GM12878 (cell line): ENCODE data around the gene FHOD3. TPM values are rescaled to one million over a fixed set of nuclear protein-coding genes. Genes with fewer than 3 reads are reported as not detected.

Source experiments
- ATAC-seq: fragments of 200-7000 bp; cut with Tn5 transposase; 3 replicates; pipeline ENCODE4 v1.9.1; 2020; ENCODE audit warnings: mild to moderate bottlenecking, moderate library complexity
- BruUV-seq: library from RNA; stranded (reverse); fragments of 400-500 nt; replicated peaks from 2 replicates; lab custom pipeline; 2021; lab: Mats Ljungman, UMichigan
- CTCF ChIA-PET: fragments of 300-600 bp; sonication (Branson Sonifier 250); formaldehyde crosslinking; extraction: SDS; loops from one replicate; lab custom pipeline; 2021; ENCODE audit warnings: inconsistent platforms; lab: Yijun Ruan, JAX
- POLR2A ChIA-PET: fragments of 350-600 bp; formaldehyde crosslinking; extraction: SDS; loops from one replicate; lab custom pipeline; 2021; ENCODE audit warnings: inconsistent platforms; lab: Charles Lee
- RAD21 ChIA-PET: fragments of 300-600 bp; sonication (Branson Sonifier 250); formaldehyde crosslinking; loops from one replicate; lab custom pipeline; 2023; ENCODE audit warnings: antibody characterized with exemption; ENCODE audit not compliant: unreplicated experiment; lab: Charles Lee
- SMC1A ChIA-PET: fragments of 300-600 bp; sonication (Branson Sonifier 250); formaldehyde crosslinking; loops from one replicate; lab custom pipeline; 2023; ENCODE audit not compliant: unreplicated experiment, uncharacterized antibody; lab: Charles Lee
- DNase-seq: peaks from one replicate; pipeline ENCODE4 v3.0.0-alpha.2; 2011; ENCODE audit warnings: low read depth, low spot score
- FAIRE-seq: peaks from 3 replicates; lab custom pipeline; 2011; peaks lifted over from hg19 to GRCh38; lab: Jason Lieb, UNC
- H2AFZ ChIP-seq: 2 replicates; pipeline ENCODE4 v1.6.0; 2011; ENCODE audit warnings: low read depth, low read length, control low read depth; ENCODE audit not compliant: control insufficient read depth
- H3K27ac ChIP-seq: 2 replicates; pipeline ENCODE4 v1.5.1; 2011; ENCODE audit warnings: control low read depth; ENCODE audit not compliant: control insufficient read depth, insufficient read depth
- H3K27me3 ChIP-seq, 2 experiments: replicated peaks in 1 of 2; 2 replicates each; pipeline versions ENCODE4 v1.6.0 to v1.6.1; 2011; ENCODE audit warnings: low read length in 1 of 2; ENCODE audit not compliant: control insufficient read depth in 2 of 2, insufficient read depth in 2 of 2
- H3K36me3 ChIP-seq, 2 experiments: 2 replicates each; pipeline ENCODE4 v1.5.1; 2011; ENCODE audit warnings: low read length in 1 of 2; ENCODE audit not compliant: control insufficient read depth in 2 of 2, insufficient read depth in 2 of 2
- H3K4me1 ChIP-seq: 2 replicates; pipeline ENCODE4 v1.6.1; 2011; ENCODE audit warnings: mild to moderate bottlenecking, low read length, moderate library complexity, mixed read lengths; ENCODE audit not compliant: control insufficient read depth, insufficient read depth
- H3K4me2 ChIP-seq: 2 replicates; pipeline ENCODE4 v1.6.0; 2011; ENCODE audit warnings: control low read depth; ENCODE audit not compliant: control insufficient read depth, insufficient read depth
- H3K4me3 ChIP-seq: fragments of 200-600 bp; sonication (generic); 2 replicates; pipeline ENCODE4 v1.5.1; 2016
- H3K79me2 ChIP-seq: 2 replicates; pipeline ENCODE4 v1.6.0; 2011; ENCODE audit warnings: low read length; ENCODE audit not compliant: control insufficient read depth, insufficient read depth
- H3K9ac ChIP-seq: 2 replicates; pipeline ENCODE4 v1.8.0; 2011; ENCODE audit warnings: low read length, control low read depth, mixed read lengths; ENCODE audit not compliant: control insufficient read depth, insufficient read depth
- H3K9me3 ChIP-seq: replicated peaks from 3 replicates; pipeline ENCODE4 v1.5.1; 2011; ENCODE audit warnings: mild to moderate bottlenecking, low read length; ENCODE audit not compliant: control insufficient read depth, insufficient read depth
- H4K20me1 ChIP-seq: 2 replicates; pipeline ENCODE4 v1.6.0; 2011; ENCODE audit not compliant: control insufficient read depth, insufficient read depth
- BACH1 ChIP-seq: fragments of 450-650 bp; IDR thresholded peaks from 2 replicates; pipeline ENCODE4 v1.6.1; 2017; ENCODE audit warnings: mild to moderate bottlenecking, borderline replicate concordance
- BHLHE40 ChIP-seq, 2 experiments: fragments of 450-650 bp in 1 of 2; IDR thresholded peaks; 2 replicates each; pipeline ENCODE4 v1.6.1; 2011 to 2017; ENCODE audit warnings: low read depth in 2 of 2, borderline replicate concordance in 1 of 2, improper control_type of control experiment in 1 of 2, low read length in 1 of 2, mild to moderate bottlenecking in 1 of 2
- HSF1 ChIP-seq: fragments of 150-350 bp; IDR thresholded peaks from 2 replicates; pipeline ENCODE4 v1.6.1; 2014; ENCODE audit warnings: mild to moderate bottlenecking, low read depth, low read length
- IKZF1 ChIP-seq: fragments of 450-650 bp; conservative IDR thresholded peaks from 2 replicates; pipeline ENCODE4 v1.6.1; 2017; ENCODE audit warnings: antibody characterized with exemption, mild to moderate bottlenecking
- MAX ChIP-seq: IDR thresholded peaks from 2 replicates; pipeline ENCODE4 v1.6.1; 2012; ENCODE audit warnings: low read depth, low read length, improper control_type of control experiment
- MEF2B ChIP-seq: fragments of 450-650 bp; IDR thresholded peaks from 2 replicates; pipeline ENCODE4 v1.6.1; 2018; ENCODE audit warnings: mild to moderate bottlenecking, moderate library complexity; ENCODE audit not compliant: partially characterized antibody, poor library complexity, severe bottlenecking
- RFX5 ChIP-seq: IDR thresholded peaks from 2 replicates; pipeline ENCODE4 v1.6.1; 2011; ENCODE audit warnings: low read depth, low read length, improper control_type of control experiment
- SMAD5 ChIP-seq: IDR thresholded peaks from 2 replicates; pipeline ENCODE4 v1.6.1; 2016; ENCODE audit warnings: antibody characterized with exemption, low read depth
- SP1 ChIP-seq: IDR thresholded peaks from one replicate; pipeline ENCODE4 v1.6.1; 2011; ENCODE audit warnings: low read depth, low read length
- SPI1 ChIP-seq: IDR thresholded peaks from 2 replicates; pipeline ENCODE4 v1.6.1; 2011; ENCODE audit warnings: low read depth, mild to moderate bottlenecking, low read length, moderate library complexity, borderline replicate concordance; ENCODE audit not compliant: insufficient read depth
- STAT3 ChIP-seq: IDR thresholded peaks from 2 replicates; pipeline ENCODE4 v1.6.1; 2011; ENCODE audit warnings: low read depth, low read length, improper control_type of control experiment
- YBX1 ChIP-seq: fragments of 450-650 bp; IDR thresholded peaks from 2 replicates; pipeline ENCODE4 v1.6.1; 2016; ENCODE audit warnings: antibody characterized with exemption
- WGBS: methylation state at CpG from one replicate; pipeline ENCODE4 v1.1.6; 2016; ENCODE audit warnings: low lambda C conversion rate; ENCODE audit not compliant: insufficient replicate concordance, insufficient coverage; ENCODE audit errors: missing lambda C conversion rate; 5-methylcytosine and 5-hydroxymethylcytosine counted together
- in situ Hi-C: fragments of 300-500 bp; cut with MboI; formaldehyde crosslinking; loops from 9 replicates; pipeline ENCODE4 v1.14.3; 2018; ENCODE audit warnings: mixed read lengths
- intact Hi-C: fragments of 100-400 bp; cut with micrococcal nuclease; formaldehyde crosslinking; loops from one replicate; pipeline ENCODE4 v1.14.2; 2022; ENCODE audit not compliant: unreplicated experiment
- polyA plus RNA-seq, 11 experiments: library from polyadenylated mRNA; depleted of rRNA in 4 of 11; unstranded in 6 of 11; stranded (reverse) in 5 of 11; fragments of >200 nt; fragmentation: Nextera tagmentation in 4 of 11; fragmentation: Illumina TruSeq in 1 of 11; extraction: Ambion mirVana in 4 of 11; extraction: Trizol in 1 of 11; gene quantifications; 1 replicate in 1 of 11; 2 replicates in 10 of 11; pipeline versions ENCODE4 v1.2.1 to v1.2.3, GENCODE V29; 2011 to 2016; ENCODE audit warnings: inconsistent platforms in 2 of 11, missing spikeins in 2 of 11, low read depth in 1 of 11
- total RNA-seq, 4 experiments: library from RNA; depleted of rRNA in 3 of 4; stranded (reverse); fragments of >200 nt in 3 of 4; fragmentation: Illumina TruSeq in 1 of 4; extraction: Trizol in 1 of 4; gene quantifications; 2 replicates each; pipeline versions ENCODE4 v1.2.1 to v1.2.3, GENCODE V29; 2013 to 2021
- TF ChIP-seq, protein P1 (sequence below): fragments of 450-650 bp; IDR thresholded peaks from 2 replicates; pipeline ENCODE4 v1.6.1; 2017; ENCODE audit warnings: mild to moderate bottlenecking, low read depth, inconsistent platforms; ENCODE audit not compliant: poor library complexity, severe bottlenecking
- TF ChIP-seq, protein P2 (sequence below): IDR thresholded peaks from 2 replicates; pipeline ENCODE4 v1.6.1; 2011; ENCODE audit warnings: borderline replicate concordance, low read depth, mild to moderate bottlenecking, moderate library complexity, mixed read lengths, low read length; ENCODE audit not compliant: insufficient read depth; ENCODE audit errors: extremely low read length
- TF ChIP-seq, protein P3 (sequence below): fragments of 450-650 bp; IDR thresholded peaks from 2 replicates; pipeline ENCODE4 v1.6.1; 2017; ENCODE audit warnings: antibody characterized with exemption, mild to moderate bottlenecking, moderate library complexity

FHOD3 gene
- total and polyA plus RNA-seq, 10 of the 15 experiments (the other 5 are each of a cell fraction or from before 2014, with no cell fraction given), result 0.77 to 26.7 (median 10.4) TPM

DNA sequence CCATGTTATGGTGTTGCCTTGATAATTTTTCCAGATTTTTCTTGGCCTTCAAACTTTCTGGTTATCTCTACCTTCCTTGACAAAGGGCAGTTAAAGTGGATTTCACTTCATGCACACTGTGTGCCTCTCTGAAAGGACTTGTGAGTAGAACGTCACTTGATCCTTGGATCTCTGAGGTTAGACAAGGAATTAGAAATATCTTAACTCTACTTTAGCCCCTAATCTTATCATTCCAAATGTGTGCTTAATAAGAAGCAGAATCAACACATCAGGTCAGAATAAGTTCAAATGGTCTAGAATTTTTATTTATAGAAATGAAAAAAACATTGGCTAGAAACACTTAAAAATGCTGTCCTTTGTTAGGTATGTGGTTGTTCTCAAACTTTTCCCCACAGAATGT is 325.6 kb downstream of the FHOD3 start (continued):
- no peak for TF ChIP-seq SPI1
- no peak for TF ChIP-seq IKZF1
- no peak for TF ChIP-seq MAX
- no peak for TF ChIP-seq SP1
- TF ChIP-seq BHLHE40 (IDR thresholded peaks at IDR 0.05; ENCODE audit: borderline replicate concordance in 1 of 2, low read depth in 2 of 2, low read length in 1 of 2), result no peak

DNA sequence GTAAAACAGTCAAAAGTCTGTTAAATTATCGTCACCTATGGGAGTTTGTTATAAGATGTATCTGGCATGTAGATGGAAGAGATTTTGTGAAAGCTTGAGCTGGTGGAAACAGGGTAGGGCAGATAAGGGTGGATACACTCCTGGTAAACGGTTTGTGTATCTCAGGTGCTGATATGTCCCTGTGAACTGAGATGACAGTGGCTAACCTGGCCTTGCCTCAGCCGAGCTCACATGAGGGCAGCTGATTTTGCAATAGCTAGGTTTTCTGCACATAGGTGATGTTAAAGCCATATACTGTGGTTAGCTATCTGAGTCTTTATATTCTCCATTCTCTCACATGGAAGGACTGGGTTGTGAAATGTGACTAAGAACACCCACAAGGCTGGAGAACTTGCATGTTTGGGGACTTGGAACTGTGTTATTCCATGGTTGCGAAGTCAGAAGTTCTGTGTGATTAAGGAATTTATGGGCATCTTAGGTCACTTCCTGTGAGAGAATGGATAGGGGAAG is 326.2 kb downstream of the FHOD3 start:
- in situ Hi-C loops, result no loop called here
- no peaks in the 10 kb centered on the region; a peak in 2 of 4 replicates for H3K36me3 ChIP-seq
- no peak for ATAC-seq
- TF ChIP-seq STAT3, result no peak
- TF ChIP-seq YBX1, result no peak
- TF ChIP-seq BHLHE40 (IDR thresholded peaks at IDR 0.05; ENCODE audit: borderline replicate concordance in 1 of 2, low read depth in 2 of 2, low read length in 1 of 2), result no peak
- TF ChIP-seq, protein P1, sequence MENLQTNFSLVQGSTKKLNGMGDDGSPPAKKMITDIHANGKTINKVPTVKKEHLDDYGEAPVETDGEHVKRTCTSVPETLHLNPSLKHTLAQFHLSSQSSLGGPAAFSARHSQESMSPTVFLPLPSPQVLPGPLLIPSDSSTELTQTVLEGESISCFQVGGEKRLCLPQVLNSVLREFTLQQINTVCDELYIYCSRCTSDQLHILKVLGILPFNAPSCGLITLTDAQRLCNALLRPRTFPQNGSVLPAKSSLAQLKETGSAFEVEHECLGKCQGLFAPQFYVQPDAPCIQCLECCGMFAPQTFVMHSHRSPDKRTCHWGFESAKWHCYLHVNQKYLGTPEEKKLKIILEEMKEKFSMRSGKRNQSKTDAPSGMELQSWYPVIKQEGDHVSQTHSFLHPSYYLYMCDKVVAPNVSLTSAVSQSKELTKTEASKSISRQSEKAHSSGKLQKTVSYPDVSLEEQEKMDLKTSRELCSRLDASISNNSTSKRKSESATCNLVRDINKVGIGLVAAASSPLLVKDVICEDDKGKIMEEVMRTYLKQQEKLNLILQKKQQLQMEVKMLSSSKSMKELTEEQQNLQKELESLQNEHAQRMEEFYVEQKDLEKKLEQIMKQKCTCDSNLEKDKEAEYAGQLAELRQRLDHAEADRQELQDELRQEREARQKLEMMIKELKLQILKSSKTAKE, result no peak
- TF ChIP-seq, protein P2, sequence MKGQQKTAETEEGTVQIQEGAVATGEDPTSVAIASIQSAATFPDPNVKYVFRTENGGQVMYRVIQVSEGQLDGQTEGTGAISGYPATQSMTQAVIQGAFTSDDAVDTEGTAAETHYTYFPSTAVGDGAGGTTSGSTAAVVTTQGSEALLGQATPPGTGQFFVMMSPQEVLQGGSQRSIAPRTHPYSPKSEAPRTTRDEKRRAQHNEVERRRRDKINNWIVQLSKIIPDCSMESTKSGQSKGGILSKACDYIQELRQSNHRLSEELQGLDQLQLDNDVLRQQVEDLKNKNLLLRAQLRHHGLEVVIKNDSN, result no peak
- TF ChIP-seq HSF1, result no peak
- TF ChIP-seq, protein P3, sequence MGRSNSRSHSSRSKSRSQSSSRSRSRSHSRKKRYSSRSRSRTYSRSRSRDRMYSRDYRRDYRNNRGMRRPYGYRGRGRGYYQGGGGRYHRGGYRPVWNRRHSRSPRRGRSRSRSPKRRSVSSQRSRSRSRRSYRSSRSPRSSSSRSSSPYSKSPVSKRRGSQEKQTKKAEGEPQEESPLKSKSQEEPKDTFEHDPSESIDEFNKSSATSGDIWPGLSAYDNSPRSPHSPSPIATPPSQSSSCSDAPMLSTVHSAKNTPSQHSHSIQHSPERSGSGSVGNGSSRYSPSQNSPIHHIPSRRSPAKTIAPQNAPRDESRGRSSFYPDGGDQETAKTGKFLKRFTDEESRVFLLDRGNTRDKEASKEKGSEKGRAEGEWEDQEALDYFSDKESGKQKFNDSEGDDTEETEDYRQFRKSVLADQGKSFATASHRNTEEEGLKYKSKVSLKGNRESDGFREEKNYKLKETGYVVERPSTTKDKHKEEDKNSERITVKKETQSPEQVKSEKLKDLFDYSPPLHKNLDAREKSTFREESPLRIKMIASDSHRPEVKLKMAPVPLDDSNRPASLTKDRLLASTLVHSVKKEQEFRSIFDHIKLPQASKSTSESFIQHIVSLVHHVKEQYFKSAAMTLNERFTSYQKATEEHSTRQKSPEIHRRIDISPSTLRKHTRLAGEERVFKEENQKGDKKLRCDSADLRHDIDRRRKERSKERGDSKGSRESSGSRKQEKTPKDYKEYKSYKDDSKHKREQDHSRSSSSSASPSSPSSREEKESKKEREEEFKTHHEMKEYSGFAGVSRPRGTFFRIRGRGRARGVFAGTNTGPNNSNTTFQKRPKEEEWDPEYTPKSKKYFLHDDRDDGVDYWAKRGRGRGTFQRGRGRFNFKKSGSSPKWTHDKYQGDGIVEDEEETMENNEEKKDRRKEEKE, result no peak
- TF ChIP-seq RFX5, result no peak
- TF ChIP-seq SMAD5, result no peak
- TF ChIP-seq BACH1, result no peak
- TF ChIP-seq MEF2B, result no peak

More for the DNA sequence above, 326.2 kb downstream of the FHOD3 start:
- ChIA-PET CTCF (interaction anchor here (0.6 kb wide), 1 partner anchor 13 kb away, joined by 3 read pairs; no protein-coding TSS in a partner anchor), POLR2A (no interaction called here), RAD21 (no interaction called here), SMC1A (interaction anchor here (0.7 to 1.3 kb wide), 5 partner anchors 11 to 87 kb away, joined by 3 to 4 read pairs (median 3); no protein-coding TSS in a partner anchor)
- Histone ChIP-seq H3K9ac (no peak overlapping the region), H3K4me1 (no peaks in the 10 kb centered on the region), H3K27me3 (no peaks in the 10 kb centered on the region), H2AFZ (no peak overlapping the region), H3K9me3 (no peaks in the 10 kb centered on the region), H3K4me2 (no peak overlapping the region), H4K20me1 (no peaks in the 10 kb centered on the region), H3K4me3 (no peak overlapping the region), H3K27ac (no peak overlapping the region), H3K79me2 (no peaks in the 10 kb centered on the region)
- WGBS, result 34% methylated on average over 4 of the region's 4 CpGs
- FAIRE-seq, result no peak
- no peak for DNase-seq
- intact Hi-C loops, result no loop called here
- no TSS peak for BruUV-seq
